Measurements from ENCODE around the gene ODF4. TPM values are rescaled to one million over a fixed set of nuclear protein-coding genes. Genes with fewer than 3 reads are reported as not detected.

The ODF4 gene
- total and polyA plus RNA-seq, 2 of the 13 experiments (the other 11 are each of a cell fraction or from before 2014, with no cell fraction given), result not detected

GRCh38 chr17:8376271-8377067 is 36.8 kb downstream of the ODF4 start, which contains the start of gene KRABD2 (continued):
- TF ChIP-seq SATB2 (CRISPR knock-in tag; IDR thresholded peaks at IDR 0.05), result 0 out of 2 replicates have a peak, but pooled peaks have one; percentile 70
- TF ChIP-seq, protein P1, sequence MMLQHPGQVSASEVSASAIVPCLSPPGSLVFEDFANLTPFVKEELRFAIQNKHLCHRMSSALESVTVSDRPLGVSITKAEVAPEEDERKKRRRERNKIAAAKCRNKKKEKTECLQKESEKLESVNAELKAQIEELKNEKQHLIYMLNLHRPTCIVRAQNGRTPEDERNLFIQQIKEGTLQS (CRISPR knock-in tag; IDR thresholded peaks at IDR 0.05), result peak; percentile 42; the same call in 1 of the 2 replicates
- TF ChIP-seq, protein P2, sequence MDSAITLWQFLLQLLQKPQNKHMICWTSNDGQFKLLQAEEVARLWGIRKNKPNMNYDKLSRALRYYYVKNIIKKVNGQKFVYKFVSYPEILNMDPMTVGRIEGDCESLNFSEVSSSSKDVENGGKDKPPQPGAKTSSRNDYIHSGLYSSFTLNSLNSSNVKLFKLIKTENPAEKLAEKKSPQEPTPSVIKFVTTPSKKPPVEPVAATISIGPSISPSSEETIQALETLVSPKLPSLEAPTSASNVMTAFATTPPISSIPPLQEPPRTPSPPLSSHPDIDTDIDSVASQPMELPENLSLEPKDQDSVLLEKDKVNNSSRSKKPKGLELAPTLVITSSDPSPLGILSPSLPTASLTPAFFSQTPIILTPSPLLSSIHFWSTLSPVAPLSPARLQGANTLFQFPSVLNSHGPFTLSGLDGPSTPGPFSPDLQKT (CRISPR knock-in tag; IDR thresholded peaks at IDR 0.05; ENCODE audit: borderline replicate concordance), result no peak
- TF ChIP-seq ZFY (CRISPR knock-in tag; IDR thresholded peaks at IDR 0.05), result 0 out of 2 replicates have a peak, but pooled peaks have one; percentile 34
- TF ChIP-seq PPARG (CRISPR knock-in tag; conservative IDR thresholded peaks at IDR 0.05), result no peak
- TF ChIP-seq TIGD3 (CRISPR knock-in tag; IDR thresholded peaks at IDR 0.05; ENCODE audit: borderline replicate concordance), result no peak
- peak; percentile 47 for TF ChIP-seq HNRNPK (IDR thresholded peaks at IDR 0.05; ENCODE audit: low read depth, low read length, poor library complexity, severe bottlenecking)
- TF ChIP-seq, protein P3, sequence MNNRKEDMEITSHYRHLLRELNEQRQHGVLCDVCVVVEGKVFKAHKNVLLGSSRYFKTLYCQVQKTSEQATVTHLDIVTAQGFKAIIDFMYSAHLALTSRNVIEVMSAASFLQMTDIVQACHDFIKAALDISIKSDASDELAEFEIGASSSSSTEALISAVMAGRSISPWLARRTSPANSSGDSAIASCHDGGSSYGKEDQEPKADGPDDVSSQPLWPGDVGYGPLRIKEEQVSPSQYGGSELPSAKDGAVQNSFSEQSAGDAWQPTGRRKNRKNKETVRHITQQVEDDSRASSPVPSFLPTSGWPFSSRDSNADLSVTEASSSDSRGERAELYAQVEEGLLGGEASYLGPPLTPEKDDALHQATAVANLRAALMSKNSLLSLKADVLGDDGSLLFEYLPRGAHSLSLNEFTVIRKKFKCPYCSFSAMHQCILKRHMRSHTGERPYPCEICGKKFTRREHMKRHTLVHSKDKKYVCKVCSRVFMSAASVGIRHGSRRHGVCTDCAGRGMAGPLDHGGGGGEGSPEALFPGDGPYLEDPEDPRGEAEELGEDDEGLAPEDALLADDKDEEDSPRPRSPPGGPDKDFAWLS (CRISPR knock-in tag; IDR thresholded peaks at IDR 0.05; ENCODE audit: borderline replicate concordance), result no peak
- TF ChIP-seq SPEN (CRISPR knock-in tag; IDR thresholded peaks at IDR 0.05; ENCODE audit: low read depth), result peak; percentile 84
- TF ChIP-seq ZNF619 (CRISPR knock-in tag; IDR thresholded peaks at IDR 0.05), result no peak
- TF ChIP-seq RBM22 (optimal IDR thresholded peaks at IDR 0.05; ENCODE audit: low read length), result peak; percentile 99
- no peak for TF ChIP-seq ZNF329 (CRISPR knock-in tag; IDR thresholded peaks at IDR 0.05; ENCODE audit: low read depth)
- TF ChIP-seq ZNF441 (CRISPR knock-in tag; IDR thresholded peaks at IDR 0.05; ENCODE audit: borderline replicate concordance), result no peak
- 0 out of 2 replicates have a peak, but pooled peaks have one; percentile 12 for TF ChIP-seq FOXO1 (CRISPR knock-in tag; IDR thresholded peaks at IDR 0.05)
- peak; percentile 80 for TF ChIP-seq IKZF4 (CRISPR knock-in tag; IDR thresholded peaks at IDR 0.05; ENCODE audit: borderline replicate concordance, low read depth, not compliant biosample characterization)
